SK-N-MC (cell line): ENCODE measurements around the gene IFI35.

ENCODE experiments used
- EZH2 ChIP-seq: fragments of 200-600 bp; sonication (generic); IDR thresholded peaks from one replicate; pipeline ENCODE4 v1.6.1; 2017; ENCODE audit warnings: antibody characterized with exemption
- POLR2AphosphoS5 ChIP-seq: IDR thresholded peaks from 2 replicates; pipeline ENCODE4 v1.6.1; 2012; ENCODE audit warnings: mild to moderate bottlenecking, low read depth, low read length, borderline replicate concordance

- peak; percentile 82 for TF ChIP-seq POLR2AphosphoS5
- no peak for TF ChIP-seq EZH2
Measured at GRCh38 chr17:42980274-42980765, 26.3 kb upstream of the IFI35 start, which contains the start of gene RUNDC1.
